ENCODE results near the gene RASSF6.
"Not testable (repeated sequence)": the region's sequence is repeated elsewhere in the genome, so short reads cannot be mapped to it uniquely, and the experiment has no call there.

RASSF6 gene

DNA sequence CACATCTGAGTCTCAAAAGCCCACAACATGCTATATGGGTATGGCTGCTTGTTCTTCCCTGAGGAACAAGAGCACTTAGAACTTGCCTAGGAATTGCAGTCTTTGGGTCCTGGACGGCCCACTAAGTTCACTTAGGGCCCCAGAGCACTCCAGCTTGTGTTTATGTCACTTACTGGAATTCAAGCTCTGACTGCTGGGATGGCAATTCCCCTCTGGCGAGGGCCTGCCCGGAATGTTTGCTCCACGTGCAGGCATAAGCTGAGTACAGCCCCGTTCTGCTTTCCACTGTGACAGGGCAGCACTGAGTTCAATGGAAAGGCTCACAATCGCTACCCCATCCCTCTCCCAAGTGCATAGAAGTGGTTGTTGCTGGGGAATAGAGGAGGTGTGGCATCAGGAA lies 25.9 kb upstream of the RASSF6 start:
- H3K4me3 ChIP-seq (replicated peaks in 1 of 2; ENCODE audit: low read depth in 2 of 2, low read length in 2 of 2), result no peak overlapping the region
- no peak for DNase-seq (ENCODE audit: low read depth in 2 of 2)
- TF ChIP-seq, protein P1, sequence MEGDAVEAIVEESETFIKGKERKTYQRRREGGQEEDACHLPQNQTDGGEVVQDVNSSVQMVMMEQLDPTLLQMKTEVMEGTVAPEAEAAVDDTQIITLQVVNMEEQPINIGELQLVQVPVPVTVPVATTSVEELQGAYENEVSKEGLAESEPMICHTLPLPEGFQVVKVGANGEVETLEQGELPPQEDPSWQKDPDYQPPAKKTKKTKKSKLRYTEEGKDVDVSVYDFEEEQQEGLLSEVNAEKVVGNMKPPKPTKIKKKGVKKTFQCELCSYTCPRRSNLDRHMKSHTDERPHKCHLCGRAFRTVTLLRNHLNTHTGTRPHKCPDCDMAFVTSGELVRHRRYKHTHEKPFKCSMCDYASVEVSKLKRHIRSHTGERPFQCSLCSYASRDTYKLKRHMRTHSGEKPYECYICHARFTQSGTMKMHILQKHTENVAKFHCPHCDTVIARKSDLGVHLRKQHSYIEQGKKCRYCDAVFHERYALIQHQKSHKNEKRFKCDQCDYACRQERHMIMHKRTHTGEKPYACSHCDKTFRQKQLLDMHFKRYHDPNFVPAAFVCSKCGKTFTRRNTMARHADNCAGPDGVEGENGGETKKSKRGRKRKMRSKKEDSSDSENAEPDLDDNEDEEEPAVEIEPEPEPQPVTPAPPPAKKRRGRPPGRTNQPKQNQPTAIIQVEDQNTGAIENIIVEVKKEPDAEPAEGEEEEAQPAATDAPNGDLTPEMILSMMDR (IDR thresholded peaks at IDR 0.05; ENCODE audit: low read depth, low read length), result no peak

- H3K4me3 ChIP-seq (replicated peaks in 1 of 2; ENCODE audit: low read depth in 2 of 2, low read length in 2 of 2), result no peak overlapping the region
- TF ChIP-seq, protein P1 (IDR thresholded peaks at IDR 0.05; ENCODE audit: low read depth, low read length), result no peak
- DNase-seq (ENCODE audit: low read depth in 2 of 2), result no peak
These were observed 11.5 kb upstream of the RASSF6 start for GRCh38 chr4:73631565-73632226.

DNA sequence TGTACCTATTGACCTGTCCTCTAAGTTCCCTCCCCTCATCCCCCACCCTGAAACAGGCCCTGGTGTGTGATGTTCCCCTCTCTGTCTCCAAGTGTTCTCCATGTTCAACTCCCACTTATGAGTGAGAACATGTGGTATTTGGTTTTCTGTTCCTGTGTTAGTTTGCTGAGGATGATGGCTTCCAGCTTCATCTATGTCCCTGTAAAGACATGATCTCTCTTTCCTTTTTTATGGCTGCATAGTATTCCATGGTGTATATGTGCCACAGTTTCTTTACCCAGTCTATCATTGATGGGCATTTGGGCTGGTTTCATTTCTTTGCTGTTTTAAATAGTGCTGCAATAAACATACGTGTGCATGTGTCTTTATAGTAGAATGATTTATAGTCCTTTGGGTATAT lies 8.6 kb upstream of the RASSF6 start:
- H3K4me3 ChIP-seq (replicated peaks in 1 of 2; ENCODE audit: low read depth in 2 of 2, low read length in 2 of 2); DNase-seq (ENCODE audit: low read depth in 2 of 2): not testable (repeated sequence)

GRCh38 chr4:73621357-73621756 lies 1.1 kb upstream of the RASSF6 start:
- no peak for DNase-seq (ENCODE audit: low read depth in 2 of 2)
- H3K4me3 ChIP-seq (replicated peaks in 1 of 2; ENCODE audit: low read depth in 2 of 2, low read length in 2 of 2), result no peak overlapping the region
- TF ChIP-seq, protein P1 (IDR thresholded peaks at IDR 0.05; ENCODE audit: low read depth, low read length), result no peak

DNA sequence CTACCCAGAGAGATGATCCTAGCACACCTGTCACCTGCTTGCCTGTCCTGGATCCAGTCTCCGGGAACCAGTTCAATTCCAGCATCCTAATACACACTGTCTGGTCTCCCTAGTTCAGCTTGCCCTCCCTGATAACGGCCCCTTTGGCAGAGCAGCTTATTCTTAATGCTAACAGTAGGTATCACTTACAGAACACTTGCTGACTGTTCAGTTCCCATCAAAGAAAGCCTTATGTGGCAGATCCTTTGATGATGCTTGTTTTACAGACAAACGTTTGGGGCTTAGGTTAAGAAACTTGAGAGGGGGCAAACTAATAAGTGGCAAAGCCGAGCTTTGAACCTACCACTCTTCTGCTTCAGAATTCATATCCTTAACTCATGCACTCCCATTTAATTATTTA lies 890 bp downstream of the RASSF6 start:
- H3K4me3 ChIP-seq (replicated peaks in 1 of 2; ENCODE audit: low read depth in 2 of 2, low read length in 2 of 2), result no peak overlapping the region
- DNase-seq (ENCODE audit: low read depth in 2 of 2), result no peak
- TF ChIP-seq, protein P1 (IDR thresholded peaks at IDR 0.05; ENCODE audit: low read depth, low read length), result no peak

- no peak for DNase-seq (ENCODE audit: low read depth in 2 of 2)
- TF ChIP-seq, protein P1 (IDR thresholded peaks at IDR 0.05; ENCODE audit: low read depth, low read length), result no peak
- H3K4me3 ChIP-seq (replicated peaks in 1 of 2; ENCODE audit: low read depth in 2 of 2, low read length in 2 of 2), result no peak overlapping the region
These were observed 3.0 kb downstream of the RASSF6 start for GRCh38 chr4:73617256-73617655.

GRCh38 chr4:73615613-73616012 lies 4.6 kb downstream of the RASSF6 start:
- no peak for DNase-seq (ENCODE audit: low read depth in 2 of 2)
- TF ChIP-seq, protein P1 (IDR thresholded peaks at IDR 0.05; ENCODE audit: low read depth, low read length), result no peak
- H3K4me3 ChIP-seq (replicated peaks in 1 of 2; ENCODE audit: low read depth in 2 of 2, low read length in 2 of 2), result no peak overlapping the region
